AG04450 (cell line): ENCODE data around the gene LRRC49. TPM values are rescaled to one million over a fixed set of nuclear protein-coding genes. Genes with fewer than 3 reads are reported as not detected.

Experiments
- CTCF ChIA-PET: fragments of 300-600, 350-600 bp; formaldehyde crosslinking; extraction: SDS; loops from one replicate; lab custom pipeline; 2022; ENCODE audit warnings: antibody characterized with exemption, inconsistent platforms; lab: Charles Lee
- POLR2A ChIA-PET: fragments of 350-600 bp; formaldehyde crosslinking; extraction: SDS; loops from one replicate; lab custom pipeline; 2021; ENCODE audit warnings: antibody characterized with exemption, inconsistent platforms; lab: Yijun Ruan, JAX
- DNase-seq: peaks from one replicate; pipeline ENCODE4 v3.0.0-alpha.2; 2011; ENCODE audit warnings: low read depth, low spot score
- H3K27ac ChIP-seq: one replicate; pipeline ENCODE4 v1.5.1; 2012; ENCODE audit warnings: low read depth, low read length, control low read depth
- H3K27me3 ChIP-seq: one replicate; pipeline ENCODE4 v1.6.0; 2012; ENCODE audit warnings: low read length; ENCODE audit not compliant: control insufficient read depth, insufficient read depth
- H3K4me3 ChIP-seq: 2 replicates; pipeline ENCODE4 v1.5.1; 2011; ENCODE audit warnings: mild to moderate bottlenecking, low read depth, low read length, control low read depth
- H3K9me3 ChIP-seq: 2 replicates; pipeline ENCODE4 v1.5.1; 2012; ENCODE audit warnings: low read length; ENCODE audit not compliant: control insufficient read depth, insufficient read depth
- polyA plus RNA-seq: library from polyadenylated mRNA; depleted of rRNA; stranded (reverse); fragments of >200 nt; gene quantifications from 2 replicates; pipeline ENCODE4 v1.2.3, GENCODE V29; 2011
- TF ChIP-seq, protein P1 (sequence below): IDR thresholded peaks from 2 replicates; pipeline ENCODE4 v1.5.1; 2011; ENCODE audit warnings: low read depth, low read length, control low read depth, inconsistent platforms

LRRC49 gene
- polyA plus RNA-seq, 1 experiment, result 25.0 TPM

DNA sequence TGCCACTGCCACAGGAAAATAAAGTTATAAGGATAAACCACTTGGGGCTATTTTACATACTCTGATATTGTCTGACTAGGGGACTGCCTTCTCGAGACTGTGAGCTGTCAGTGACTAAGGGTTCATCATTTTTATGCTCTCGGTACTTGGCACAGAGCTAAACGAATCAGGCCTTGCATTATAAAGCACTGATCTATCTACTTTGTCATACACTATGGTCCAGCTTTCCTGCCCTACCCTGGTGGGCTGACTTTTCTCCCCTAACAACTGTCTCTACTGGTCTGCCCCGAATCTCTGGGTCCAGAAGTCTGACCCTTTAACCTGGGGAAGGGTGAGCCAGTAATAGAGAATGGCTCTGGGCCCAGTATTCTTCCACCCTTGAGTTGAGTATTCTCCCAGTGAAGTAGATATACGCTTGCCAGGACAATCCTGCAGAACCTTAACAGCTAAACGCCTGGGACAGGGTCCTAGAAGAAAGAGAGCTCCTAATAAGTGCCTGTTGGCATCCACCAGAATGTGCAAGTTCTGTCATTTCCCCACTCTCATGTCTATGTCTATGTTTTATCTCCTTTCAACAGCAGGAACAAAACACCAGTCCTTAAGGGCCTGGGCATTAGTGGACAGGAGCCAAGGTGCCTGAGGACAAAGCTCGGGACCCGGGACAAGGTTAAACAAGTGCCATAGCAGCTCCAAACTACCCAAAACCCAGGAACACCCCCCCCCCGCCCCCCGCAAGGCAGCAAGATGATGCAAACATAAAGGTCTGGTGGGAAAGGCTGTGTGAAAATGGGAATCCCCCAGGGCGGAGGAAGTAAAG is 39.9 kb upstream of the LRRC49 start:
- no peak for DNase-seq
- Histone ChIP-seq H3K27me3 (no peaks in the 10 kb centered on the region), H3K4me3 (peak overlapping the region; percentile 98), H3K9me3 (no peaks in the 10 kb centered on the region), H3K27ac (peak overlapping the region; percentile 94)
- ChIA-PET CTCF (interaction anchor here (1.3 to 2.6 kb wide), 3 partner anchors 22 to 130 kb away, joined by 5 to 10 read pairs (median 9); no protein-coding TSS in a partner anchor), POLR2A (interaction anchor here (0.6 to 1.8 kb wide), 11 partner anchors 11 to 215 kb away, joined by 3 to 8 read pairs (median 4); partner anchors contain the start of genes LRRC49 and THAP10)
- TF ChIP-seq, protein P1, sequence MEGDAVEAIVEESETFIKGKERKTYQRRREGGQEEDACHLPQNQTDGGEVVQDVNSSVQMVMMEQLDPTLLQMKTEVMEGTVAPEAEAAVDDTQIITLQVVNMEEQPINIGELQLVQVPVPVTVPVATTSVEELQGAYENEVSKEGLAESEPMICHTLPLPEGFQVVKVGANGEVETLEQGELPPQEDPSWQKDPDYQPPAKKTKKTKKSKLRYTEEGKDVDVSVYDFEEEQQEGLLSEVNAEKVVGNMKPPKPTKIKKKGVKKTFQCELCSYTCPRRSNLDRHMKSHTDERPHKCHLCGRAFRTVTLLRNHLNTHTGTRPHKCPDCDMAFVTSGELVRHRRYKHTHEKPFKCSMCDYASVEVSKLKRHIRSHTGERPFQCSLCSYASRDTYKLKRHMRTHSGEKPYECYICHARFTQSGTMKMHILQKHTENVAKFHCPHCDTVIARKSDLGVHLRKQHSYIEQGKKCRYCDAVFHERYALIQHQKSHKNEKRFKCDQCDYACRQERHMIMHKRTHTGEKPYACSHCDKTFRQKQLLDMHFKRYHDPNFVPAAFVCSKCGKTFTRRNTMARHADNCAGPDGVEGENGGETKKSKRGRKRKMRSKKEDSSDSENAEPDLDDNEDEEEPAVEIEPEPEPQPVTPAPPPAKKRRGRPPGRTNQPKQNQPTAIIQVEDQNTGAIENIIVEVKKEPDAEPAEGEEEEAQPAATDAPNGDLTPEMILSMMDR, result no peak

DNA sequence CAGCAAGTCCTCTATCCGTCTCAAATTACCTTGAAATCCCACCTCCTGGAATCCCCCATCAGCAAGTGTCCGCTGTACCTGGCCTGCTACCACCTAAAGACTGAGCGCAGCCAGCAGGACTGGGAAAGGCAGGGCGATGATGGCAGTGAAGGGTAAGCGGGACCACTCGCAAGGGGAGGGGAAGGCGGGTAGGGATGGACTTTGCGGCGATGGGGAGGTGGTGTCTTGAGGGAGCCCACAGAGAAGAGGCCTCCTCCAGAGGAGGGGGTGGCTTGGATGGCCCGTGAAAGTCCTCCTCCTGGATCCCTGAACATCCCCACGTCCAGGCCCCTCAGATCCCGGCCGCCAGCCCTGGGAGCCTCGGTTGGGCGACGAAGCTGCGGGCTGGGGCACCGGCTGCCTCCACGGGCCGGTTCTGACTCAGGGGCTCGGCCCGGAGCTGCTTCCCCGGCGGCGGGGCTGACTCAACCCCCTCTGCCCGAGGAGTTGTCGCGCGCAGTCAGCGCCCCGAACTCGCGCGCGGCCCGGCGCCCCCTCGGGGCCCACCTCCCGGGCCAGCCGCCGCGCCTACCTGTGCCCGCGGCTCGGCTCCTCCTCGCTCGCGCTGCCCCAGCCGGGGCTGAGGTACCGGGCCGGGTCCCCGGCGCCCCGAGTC is 39.2 kb upstream of the LRRC49 start:
- CTCF ChIA-PET, result interaction anchor here (1.0 to 2.0 kb wide), 3 partner anchors 21 to 131 kb away, joined by 5 to 9 read pairs (median 7); no protein-coding TSS in a partner anchor
- TF ChIP-seq, protein P1, result no peak
- no peak for DNase-seq
- Histone ChIP-seq H3K4me3 (peak overlapping the region; percentile 98), H3K9me3 (no peaks in the 10 kb centered on the region), H3K27ac (peak overlapping the region; percentile 94), H3K27me3 (no peaks in the 10 kb centered on the region)
- POLR2A ChIA-PET, result interaction anchor here (0.8 to 1.8 kb wide), 8 partner anchors 10 to 83 kb away, joined by 3 to 8 read pairs (median 4); partner anchors contain the start of genes LRRC49 and THAP10

DNA sequence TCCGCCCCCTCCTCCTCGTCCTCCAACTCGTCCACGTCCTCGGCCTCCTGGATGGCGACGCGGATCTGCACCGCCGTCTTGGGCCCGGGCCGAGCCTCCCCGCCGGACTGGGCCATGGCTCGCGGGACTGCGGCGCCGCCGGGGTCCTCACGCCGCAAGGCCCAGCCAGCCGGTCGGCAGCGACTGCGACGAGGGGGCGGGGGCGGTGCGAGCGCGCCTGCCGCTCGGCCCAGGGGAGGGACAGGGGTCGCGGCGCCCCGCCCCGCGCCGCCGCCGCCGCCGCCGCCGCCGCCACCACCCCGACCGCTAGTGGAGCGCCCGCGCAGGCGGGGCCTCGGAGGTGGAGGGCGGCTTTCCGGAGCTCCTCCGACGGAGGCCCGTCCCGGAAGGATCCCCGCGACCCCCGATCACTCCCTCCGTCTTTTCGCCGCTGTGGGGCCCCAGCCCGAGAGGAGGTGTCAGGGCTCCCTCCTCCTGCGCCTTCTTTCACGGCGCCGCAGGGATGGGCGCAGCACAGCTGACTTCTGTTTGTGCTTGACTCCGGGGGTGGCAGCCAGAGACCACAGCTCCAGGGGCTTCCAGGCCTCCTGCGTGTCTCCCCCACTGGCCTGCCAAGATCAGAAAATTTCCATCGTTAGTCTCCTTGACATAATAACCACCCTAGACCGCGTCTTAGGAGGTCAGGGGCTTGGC is 38.5 kb upstream of the LRRC49 start, which contains the start of gene LARP6:
Gene LARP6 (minus strand): TSS at position 185 of the 693 bp plus-strand sequence. CDS start 69 bp downstream, at position 116.
- H3K27ac ChIP-seq, result peak within 1 kb of the TSS; percentile 95
- peak within 1 kb of the TSS; percentile 98 for H3K4me3 ChIP-seq
- no peaks in the 10 kb centered on the region for H3K27me3 ChIP-seq
- DNase-seq, result no peak
- H3K9me3 ChIP-seq, result no peaks in the 10 kb centered on the region
- CTCF ChIA-PET, result interaction anchor here (1.0 to 1.7 kb wide), 2 partner anchors 21 to 30 kb away, joined by 7 to 11 read pairs; no protein-coding TSS in a partner anchor
- POLR2A ChIA-PET, result interaction anchor here (0.8 to 1.8 kb wide), 7 partner anchors 9 to 54 kb away, joined by 3 to 8 read pairs (median 5); partner anchors contain the start of genes LRRC49 and THAP10
- TF ChIP-seq, protein P1, result no peak

DNA sequence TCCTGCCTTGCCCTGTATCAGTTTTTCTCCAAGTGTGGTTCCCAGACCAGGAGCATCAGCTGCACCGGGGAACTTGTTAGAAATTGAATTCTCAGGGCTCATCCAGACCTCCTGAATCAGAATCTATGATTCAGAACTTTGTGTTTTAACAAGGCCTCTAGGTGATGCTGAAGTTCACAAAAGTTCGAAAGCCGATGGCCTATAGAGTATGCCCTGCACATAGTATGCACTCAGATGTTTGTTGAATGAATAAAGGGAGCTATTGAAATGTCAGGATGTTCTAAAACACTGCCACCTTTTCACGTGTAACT is 38.0 kb upstream of the LRRC49 start:
- no peak for DNase-seq
- Histone ChIP-seq H3K9me3 (no peaks in the 10 kb centered on the region), H3K27me3 (no peaks in the 10 kb centered on the region), H3K27ac (peak overlapping the region; percentile 95), H3K4me3 (peak overlapping the region; percentile 98)
- CTCF ChIA-PET, result interaction anchor here (0.5 to 1.7 kb wide), 3 partner anchors 20 to 152 kb away, joined by 5 to 11 read pairs (median 7); no protein-coding TSS in a partner anchor
- POLR2A ChIA-PET, result interaction anchor here (1.4 to 1.8 kb wide), 3 partner anchors 9 to 15 kb away, joined by 4 to 8 read pairs (median 8); no protein-coding TSS in a partner anchor
- TF ChIP-seq, protein P1, result 0 out of 2 replicates have a peak, but pooled peaks have one; percentile 27
